Stomach (tissue), 4 donors: ENCODE results near the gene KIF3B.
"Not testable (repeated sequence)": the region's sequence is repeated elsewhere in the genome, so short reads cannot be mapped to it uniquely, and the experiment has no call there.

Experiments
- CTCF ChIP-seq, 7 experiments: fragments of 450-650 bp in 4 of 7; fragments of 200-600 bp in 3 of 7; sonication (generic) in 3 of 7; IDR thresholded peaks; one replicate each; pipeline ENCODE4 v1.5.1; 2016 to 2019; ENCODE audit warnings: antibody characterized with exemption in 7 of 7, control low read depth in 2 of 7, mild to moderate bottlenecking in 1 of 7
- EP300 ChIP-seq: sonication (generic); formaldehyde crosslinking; IDR thresholded peaks from one replicate; pipeline ENCODE4 v1.6.1; 2017; ENCODE audit warnings: antibody characterized with exemption
- POLR2A ChIP-seq, 4 donors: fragments of 450-650 bp; IDR thresholded peaks; one replicate each; pipeline ENCODE4 v1.6.1; 2016; ENCODE audit warnings: antibody characterized with exemption in 4 of 4, control low read depth in 2 of 4, mild to moderate bottlenecking in 1 of 4, moderate library complexity in 1 of 4

- not testable (repeated sequence) for TF ChIP-seq POLR2A (IDR thresholded peaks at IDR 0.05); EP300; CTCF (IDR thresholded peaks at IDR 0.05)
Observed at GRCh38 chr20:32341053-32341452, 63.6 kb downstream of the KIF3B start.
